OCI-M2 (cell line): ENCODE data around the gene RNF14.

Experiments
- DNase-seq: peaks from one replicate; lab custom pipeline; 2025; ENCODE audit not compliant: unreplicated experiment; lab: John Stamatoyannopoulos, UW

The RNF14 gene

DNA sequence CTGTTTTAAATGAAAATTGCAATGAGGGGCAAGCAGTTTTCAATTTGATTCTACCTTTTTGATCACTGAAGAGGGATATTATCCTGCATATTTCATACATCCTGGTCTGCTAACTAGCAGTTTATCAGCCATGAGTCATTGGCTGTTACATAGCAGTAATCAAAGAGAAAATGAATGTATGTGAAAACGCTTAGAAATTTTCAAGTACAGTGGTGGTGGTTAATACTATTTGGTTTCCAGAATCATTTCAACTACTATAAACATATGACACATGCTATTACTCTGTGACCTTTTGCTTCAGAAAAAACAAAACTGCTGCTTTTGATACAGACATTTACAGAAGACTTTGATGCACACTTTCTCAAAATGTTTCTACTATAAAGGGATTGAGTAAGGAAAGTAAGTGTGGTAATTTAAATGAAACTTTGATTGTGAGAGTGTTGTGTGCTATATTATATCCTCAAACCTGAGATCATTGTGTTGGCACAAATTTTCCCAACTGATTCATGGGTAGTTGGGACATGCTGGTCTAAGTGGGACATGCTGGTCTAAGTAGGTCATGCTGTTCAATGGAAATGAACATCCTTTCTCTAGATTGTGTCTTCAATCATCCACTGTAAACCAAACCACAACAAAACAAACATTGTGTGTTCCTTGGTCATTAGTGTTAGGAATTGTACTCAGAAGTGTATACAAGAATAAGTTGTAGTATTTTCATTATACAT, 5.1 kb downstream of the RNF14 start:
- DNase-seq = no peak

DNA sequence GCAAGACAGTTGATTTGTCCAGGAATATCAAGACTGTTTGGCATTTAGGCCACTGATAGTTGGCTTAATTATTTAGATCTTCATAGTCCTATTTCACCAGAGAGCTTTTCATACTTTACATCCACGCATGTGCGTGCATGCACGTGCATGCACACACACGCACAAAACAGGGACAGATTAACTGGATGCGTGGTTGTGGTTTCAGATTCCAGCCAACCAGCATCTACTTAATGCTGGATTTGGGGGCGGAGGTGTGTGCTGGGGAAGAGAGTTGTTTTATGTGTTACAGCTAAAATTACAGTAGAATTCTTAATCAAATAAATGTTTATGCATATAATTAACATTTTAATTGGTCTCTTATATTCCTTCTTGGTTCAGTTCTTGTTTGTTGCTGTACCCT, 7.3 kb downstream of the RNF14 start:
- no peak for DNase-seq

DNA sequence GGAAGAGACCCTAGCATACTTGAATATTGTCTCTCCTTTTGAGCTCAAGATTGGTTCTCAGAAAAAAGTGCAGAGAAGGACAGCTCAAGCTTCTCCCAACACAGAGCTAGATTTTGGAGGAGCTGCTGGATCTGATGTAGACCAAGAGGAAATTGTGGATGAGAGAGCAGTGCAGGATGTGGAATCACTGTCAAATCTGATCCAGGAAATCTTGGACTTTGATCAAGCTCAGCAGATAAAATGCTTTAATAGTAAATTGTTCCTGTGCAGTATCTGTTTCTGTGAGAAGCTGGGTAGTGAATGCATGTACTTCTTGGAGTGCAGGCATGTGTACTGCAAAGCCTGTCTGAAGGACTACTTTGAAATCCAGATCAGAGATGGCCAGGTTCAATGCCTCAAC, 9.5 kb downstream of the RNF14 start:
- no peak for DNase-seq

DNA sequence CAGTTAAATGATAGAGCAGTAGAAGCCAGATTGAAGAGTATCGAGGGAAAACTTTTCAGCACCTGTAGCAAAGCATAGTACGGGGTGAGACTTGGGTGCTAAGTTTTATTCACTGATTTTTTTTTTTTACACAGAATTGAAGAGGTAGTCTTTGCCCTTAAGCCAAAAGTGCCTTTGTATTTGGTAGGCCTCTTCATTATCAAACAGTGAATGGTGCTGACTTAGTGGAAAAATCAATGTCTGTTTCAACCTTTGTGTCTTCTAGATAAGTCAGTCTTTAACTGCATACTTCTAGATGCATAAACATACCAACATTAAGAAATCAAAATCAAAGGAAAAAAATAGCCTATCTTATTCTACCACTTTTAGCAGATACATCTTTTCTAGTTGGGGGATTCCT, 13.7 kb downstream of the RNF14 start:
- DNase-seq = no peak

DNA sequence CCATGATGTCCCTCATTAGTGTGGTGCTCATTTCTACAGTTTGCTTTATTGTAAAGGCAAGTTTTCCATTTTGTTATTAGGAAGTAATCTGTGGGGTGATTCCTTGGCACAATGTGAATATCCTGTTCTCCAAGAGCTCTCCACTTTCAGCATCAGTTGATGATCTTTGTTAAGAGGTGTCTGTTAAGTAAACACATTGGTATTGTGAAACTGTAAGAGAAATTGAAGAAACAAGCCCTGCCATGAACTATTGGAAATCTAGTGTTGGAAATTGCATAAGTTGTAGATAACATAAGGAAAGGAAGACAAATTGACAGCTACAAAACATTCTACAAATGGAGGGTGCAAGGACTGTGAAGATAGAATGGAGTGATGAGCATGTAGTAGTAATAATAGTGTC, 17.2 kb downstream of the RNF14 start:
- DNase-seq = no peak

DNA sequence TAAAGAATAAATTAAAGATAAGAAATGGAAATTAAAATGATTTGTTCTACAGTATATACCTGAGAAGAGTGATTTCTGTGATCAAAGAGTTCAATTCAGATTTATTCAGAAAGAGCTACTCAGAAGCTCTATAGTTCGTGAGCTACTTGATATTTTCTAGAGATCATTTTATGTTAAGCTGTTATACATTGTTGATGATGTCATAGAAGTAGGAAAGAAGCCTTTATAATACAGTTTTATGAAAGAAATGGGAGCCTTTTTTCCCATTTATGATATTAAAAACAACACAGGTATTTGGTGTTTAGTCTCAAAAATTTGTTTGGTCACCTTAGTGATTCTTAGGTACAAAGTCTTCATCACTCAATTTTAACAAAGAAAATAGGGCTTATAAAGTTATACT, 20.8 kb downstream of the RNF14 start:
- no peak for DNase-seq

DNA sequence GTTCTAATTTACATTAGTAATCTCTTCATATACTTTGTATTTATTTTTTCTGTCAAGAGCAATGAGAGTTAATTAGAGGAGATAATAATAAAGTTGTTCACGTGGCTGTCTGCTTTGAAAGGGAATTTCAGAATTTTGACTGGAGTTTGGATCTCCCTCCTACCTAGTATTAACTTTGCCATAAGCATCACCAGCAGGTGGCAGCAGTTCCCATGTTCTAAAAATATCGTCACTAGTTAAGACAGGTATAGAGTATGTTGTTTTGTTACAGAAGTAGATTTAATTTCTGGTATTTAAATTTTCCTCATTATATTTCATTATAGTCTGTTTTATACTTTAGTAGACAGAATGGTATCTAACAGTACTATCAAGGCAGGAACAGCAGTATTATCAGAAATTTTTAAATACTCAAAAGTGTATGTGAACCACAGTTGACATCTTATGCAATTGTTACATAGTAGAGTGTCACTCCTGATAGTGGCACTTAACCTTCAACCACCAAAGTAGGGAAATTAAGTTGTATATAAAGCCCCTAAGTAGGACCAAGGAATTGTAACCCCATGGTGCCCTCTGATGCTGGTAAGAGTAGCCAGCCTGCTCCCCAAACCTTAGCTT, 23.6 kb downstream of the RNF14 start:
- DNase-seq = no peak

DNA sequence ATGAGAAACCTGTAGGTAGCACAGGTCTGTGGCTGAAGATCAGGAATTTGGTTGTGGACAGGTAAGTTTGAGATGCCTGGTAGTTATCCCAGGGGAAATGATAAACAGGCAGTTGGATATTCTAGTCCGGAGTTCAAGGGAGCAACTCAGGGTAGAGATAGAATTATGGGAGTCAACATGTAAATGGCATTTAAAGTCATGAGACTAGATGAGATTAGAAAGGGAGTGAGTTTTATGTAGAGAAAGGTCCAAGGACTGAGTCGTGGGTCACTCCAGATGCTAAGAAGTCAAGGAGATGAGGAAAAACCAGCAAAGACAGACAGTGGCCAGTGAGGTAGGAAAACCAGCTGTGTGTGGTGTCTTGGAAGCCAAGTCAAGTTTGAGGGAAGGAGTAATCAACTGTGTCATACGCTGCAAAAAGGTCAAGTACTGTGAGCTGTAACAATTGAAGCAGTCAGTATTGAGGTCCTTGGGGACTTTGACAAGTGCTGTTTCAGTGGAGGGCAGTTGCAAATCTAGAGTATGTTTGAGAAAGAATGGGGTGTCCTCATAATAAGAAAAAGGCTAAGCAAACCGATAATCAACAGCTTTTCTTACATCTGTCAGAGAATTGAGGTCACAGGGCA, 25.7 kb downstream of the RNF14 start:
- DNase-seq = no peak

DNA sequence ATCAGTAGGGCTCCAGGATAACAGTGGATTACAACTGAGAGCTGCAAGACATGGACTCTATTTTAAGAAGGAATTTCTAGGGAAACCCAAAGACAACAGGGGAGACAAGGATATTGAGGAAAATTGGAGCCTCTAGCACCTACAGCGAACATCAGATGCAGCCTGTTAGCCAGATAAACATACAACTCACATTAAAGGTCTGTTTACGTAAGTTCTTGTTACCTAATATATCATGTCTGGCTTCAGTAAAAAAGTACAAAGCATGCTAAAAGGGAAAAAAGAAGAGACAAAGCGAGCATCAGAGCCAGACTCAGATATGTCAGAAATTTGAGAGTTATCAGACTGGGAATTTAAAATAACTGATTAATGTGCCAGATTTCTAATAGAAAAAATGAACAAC, 26.8 kb downstream of the RNF14 start:
- no peak for DNase-seq

DNA sequence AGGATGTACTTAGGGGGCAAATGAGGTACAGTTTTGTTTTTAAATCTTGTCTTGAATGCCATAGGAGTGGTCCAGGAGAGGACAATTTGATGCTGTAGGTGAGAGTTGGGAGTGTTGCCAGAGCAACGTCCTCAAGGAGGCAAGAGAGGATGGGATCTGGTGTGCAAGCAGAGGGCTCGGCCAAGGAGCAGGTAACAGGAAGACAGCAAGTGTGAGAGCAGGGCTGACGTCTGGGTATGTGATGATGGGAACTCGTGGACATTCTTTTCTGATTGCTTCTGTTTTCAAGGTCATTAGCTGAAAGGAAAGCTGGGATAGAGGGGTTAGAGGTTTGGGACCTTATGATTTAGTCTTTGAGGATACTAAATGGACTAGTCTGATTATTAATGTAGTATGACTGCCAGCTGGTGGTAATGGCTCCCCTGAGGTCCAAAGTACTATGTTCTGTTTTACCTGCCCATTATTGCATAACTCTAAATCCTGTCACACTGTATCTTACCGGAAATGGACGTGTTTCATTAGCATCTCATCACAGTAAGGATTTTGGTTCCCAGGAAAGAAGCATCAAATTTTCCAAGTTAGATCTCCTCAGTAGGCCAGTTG, 28.6 kb downstream of the RNF14 start:
- no peak for DNase-seq

DNA sequence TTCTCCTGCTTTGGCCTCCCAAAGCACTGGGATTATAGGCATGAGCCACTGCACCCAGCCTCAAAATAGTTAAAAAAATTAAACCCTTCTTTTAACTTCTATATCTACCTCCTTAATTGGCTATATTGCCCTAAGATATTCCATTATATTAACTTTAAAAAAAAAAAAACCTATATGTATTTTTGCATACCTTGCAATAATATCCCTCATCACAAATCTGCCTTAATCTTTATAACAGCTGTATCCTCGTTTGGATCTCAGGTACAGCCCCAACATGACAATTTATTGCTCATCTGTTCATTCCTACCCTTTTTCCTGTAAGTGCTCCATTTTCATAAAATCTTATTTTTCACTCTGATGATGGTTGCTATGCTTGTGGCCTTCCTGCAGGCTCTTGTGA, 31.3 kb downstream of the RNF14 start:
- no peak for DNase-seq

DNA sequence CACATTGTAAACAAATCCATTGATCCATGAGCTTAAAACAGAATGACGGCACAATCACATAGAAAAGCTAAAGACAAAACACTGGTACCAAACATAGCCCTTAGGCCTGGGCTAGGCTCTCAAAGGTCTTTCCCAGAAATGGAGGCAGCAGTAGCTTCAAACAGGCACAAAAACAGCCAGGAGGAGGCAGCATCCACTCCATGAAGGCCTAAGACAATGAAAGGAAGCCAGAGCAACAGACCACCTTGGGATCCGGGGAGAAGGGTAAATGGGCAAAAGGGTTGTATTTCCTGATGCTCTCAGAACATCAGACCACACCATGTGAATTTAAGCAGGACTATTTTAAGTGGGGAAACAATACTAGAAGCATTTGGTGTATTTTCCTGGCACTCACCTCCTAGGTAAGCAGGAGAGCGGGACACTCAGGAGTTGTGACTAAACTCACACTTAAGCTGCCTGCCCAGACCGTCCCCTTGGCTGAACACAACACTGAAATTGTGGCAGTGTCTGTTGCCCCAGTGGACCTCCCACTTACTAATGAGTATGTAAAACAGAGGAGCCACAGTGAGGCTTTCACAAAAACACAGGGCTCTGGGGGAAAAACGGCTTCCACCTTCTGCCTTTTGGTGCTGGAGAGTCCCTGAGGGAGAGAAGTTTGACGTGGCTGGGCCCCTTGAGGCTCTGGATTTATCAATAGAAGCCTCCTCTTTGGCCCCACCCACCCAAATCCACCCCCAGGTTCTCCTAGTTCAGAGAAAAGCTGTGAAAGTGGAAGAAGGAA, 32.0 kb downstream of the RNF14 start:
- DNase-seq = no peak

DNA sequence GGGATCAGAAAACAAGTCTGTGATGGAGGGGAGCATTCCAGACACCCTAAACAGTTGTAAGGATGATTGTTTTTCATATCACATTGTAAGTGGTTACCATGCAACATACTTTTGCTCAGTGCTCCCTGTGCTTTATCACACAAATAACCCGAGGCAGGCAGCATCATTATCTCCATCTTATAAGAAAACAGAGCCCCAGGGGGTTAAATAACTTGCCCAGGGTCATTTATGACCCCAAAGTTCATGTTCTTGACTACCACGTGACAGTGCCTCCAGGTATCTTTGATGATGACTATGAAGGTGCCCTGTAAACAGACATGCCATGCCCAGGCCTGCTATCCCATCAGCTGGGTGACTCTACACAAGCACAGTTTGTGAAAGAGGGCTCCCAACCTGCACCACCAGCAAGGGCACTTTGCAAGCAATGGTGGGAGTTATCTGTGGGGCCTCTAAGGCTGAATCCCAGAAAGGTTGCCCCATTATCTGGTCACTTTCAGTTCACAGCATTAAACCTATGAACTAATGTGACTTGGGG, 34.4 kb downstream of the RNF14 start:
- DNase-seq = no peak

DNA sequence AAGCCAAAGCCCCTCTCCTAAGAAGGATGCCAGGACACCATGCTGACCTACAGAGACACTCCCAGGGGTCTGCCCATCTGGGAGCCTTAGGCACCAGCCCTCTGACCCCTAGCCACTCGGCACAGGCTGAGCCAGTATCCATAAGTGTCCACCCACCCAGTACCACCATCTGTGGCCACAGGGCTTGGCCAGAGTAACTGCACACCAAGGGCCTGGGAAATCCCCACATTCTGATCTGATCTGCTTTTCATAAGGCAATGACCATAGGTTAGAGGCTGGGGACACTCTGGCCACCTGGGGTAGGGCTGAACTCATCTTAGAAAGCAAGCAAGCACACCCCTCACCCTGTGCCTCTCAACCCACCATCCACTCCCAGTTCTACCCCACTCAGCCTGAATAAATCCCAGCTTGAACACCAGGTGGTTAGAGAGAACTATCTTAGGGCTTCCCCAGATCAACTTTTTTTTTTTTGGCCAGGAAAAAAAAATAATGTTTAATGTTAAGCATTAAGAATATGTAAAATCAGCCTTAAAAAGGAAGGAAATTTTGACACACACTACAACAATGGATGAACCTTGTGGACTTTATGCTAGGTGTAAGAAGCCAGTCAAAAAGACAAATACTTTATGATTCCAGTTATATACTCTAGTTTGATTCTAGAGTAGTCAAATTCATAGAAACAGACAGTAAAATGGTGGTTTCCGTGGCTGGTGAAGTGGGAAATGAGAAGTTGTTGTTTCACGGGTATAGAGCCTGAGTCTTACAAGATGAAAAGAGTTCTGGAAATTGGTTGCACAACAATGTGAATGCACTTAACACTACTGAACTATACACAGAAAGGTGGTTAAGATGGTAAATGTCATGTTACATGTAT, 37.7 kb downstream of the RNF14 start:
- no peak for DNase-seq

DNA sequence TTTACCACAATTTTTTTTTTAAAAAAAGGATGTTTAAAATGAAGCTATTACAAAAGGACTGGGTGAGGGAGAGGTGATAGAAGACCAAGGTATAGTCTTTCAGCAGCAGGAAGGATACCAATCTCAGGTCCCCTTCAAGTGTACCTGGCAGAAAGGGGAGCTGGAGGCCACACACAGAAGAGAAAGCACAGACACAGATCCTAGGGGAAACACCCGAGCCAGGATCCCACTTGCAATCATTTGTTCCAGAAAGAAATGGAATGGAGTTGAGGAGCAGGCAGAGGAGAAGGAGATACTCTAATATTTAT, 38.3 kb downstream of the RNF14 start:
- no peak for DNase-seq

DNA sequence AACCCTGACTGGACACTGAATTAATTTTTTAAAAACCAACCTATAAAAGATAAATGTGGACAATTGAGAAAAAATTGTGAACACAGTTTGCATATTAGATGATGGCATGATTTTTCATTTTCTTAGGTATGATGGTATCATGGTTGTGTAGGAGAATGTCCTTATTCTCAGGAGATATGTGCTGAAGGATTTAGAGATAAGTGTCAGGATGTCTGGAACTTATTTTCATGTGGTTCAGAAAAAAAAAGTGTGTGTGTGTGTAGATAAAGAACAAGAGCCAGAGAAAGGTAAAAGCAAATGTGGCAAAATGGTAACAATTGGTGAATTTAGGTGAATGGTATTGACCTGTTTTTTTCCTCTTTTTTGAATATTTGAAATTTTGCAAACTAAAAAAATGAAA, 39.9 kb downstream of the RNF14 start:
- no peak for DNase-seq

DNA sequence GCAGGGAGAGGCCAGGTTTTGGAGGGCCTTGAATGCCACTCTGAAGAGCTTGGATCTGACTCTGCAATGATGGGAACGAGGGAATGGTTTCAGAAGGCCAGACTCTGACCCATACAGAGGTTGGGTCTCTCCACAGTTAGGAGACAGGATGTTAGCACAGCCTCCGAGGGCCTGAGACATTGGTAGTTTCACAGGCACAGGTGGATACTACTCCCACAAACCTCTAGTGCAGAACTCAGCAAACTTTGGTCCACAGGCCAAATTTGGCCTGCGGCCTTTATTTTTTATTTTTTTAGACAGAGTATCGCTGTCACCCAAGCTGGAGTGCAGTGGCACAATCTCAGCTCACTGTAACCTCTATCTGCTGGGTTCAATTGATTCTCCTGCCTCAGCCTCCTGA, 41.0 kb downstream of the RNF14 start:
- no peak for DNase-seq

DNA sequence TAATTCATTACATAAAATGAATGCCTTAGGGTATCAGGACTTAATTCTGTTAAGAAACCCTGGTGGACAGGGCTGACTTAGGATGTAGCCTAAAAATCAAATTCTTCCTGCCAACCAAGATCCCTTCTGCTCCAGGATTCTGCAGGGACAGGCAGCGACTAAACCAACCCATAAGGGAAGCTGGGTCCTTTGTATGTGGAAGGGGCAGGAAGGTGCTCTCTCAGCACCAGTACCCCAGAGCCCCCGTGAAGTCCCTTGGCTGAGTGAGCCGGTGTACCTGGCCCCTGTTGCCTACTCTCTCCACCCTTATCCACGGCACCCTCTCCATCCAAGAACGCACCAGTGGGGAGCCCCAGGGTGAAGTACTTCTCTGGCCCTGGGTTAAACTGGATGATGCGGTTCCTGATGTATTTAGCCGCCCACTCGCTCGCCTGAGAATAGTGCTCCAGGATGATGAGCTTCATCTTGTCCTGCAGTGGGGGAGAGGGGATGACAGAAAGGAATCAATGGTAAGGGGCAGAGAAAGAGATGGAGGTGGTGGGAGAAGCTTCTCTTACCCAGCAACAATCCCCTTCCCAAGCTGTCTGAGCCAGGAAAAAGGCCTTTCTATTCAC, 42.8 kb downstream of the RNF14 start:
- DNase-seq = no peak

DNA sequence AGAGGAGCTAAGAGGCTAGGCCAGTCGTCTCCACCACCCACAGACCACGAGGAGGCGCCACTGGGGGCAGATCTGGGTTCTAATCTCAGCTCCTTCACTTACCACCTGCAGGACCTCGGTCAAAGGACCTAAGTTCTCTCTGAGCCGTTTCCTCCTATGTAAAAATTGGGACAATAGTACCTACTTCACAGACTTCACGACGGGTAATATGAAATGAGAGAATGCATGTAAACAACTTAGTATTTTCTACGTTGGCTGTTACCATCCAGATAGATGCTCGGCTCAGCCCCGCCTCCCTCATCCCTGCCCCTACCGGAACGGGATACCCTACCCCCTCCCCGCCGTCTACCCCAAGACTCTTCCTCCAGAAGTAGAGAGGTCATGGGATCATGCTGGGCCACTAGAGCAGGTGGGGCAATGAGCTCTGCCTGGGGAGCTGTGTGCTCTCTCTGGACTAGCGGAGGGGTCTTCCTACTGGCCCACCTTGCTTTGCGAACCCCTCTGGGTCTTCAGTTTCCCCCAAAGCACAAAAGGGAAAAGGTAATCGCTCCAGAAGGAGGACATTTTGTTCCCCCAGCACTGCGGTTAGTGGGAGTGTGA, 43.4 kb downstream of the RNF14 start:
- DNase-seq = no peak
